ENCODE data around the gene RRN3.
"Not testable (repeated sequence)": the region's sequence is repeated elsewhere in the genome, so short reads cannot be mapped to it uniquely, and the experiment has no call there.

RRN3 gene

GRCh38 chr16:15028801-15029698 lies 65.0 kb downstream of the RRN3 start:
- not testable (repeated sequence) for DNase-seq (ENCODE audit: low read depth in 1 of 2, low spot score in 1 of 2)

DNA sequence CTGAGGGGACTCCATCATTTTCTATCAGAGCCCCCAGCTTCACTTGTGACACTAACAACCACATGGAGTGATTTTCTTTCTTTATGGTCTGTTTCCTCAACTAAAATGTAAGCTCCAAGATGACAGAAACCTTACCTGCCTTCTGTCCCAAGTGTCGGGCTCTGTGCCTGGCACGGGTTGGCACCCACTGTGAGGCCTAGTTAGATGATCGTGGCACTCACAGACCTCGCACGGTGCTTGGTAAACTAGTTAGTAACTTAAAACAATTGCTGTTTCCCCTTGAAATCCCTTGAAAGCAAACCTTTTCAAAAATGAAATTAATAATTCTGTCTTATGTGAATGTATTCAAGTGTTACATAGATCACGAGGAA lies 65.7 kb downstream of the RRN3 start:
- DNase-seq (ENCODE audit: low read depth in 1 of 2, low spot score in 1 of 2) = not testable (repeated sequence)

- DNase-seq (ENCODE audit: low read depth in 1 of 2, low spot score in 1 of 2) = not testable (repeated sequence)
Observed at GRCh38 chr16:15027503-15028344, 66.3 kb downstream of the RRN3 start.

DNA sequence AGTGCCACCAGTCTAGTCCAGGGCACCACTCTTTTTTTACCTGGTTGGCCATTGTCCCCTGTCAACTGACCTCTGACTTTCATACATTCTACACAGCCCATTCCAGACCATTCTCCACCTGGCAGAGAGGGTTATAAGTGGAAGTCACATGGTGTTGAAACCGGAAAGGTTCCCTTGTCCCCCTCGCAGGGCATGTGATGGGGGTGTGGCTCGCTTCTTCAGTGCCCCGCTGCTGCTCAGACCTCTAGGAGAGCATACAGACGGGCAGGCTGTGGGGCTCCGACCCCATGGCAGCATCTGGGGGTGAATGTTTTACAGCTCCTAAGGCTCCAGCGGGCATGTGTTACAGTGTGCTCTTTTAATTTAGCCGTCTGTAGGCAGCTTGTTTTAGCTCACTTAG lies 67.0 kb downstream of the RRN3 start:
- not testable (repeated sequence) for DNase-seq (ENCODE audit: low read depth in 1 of 2, low spot score in 1 of 2)

DNA sequence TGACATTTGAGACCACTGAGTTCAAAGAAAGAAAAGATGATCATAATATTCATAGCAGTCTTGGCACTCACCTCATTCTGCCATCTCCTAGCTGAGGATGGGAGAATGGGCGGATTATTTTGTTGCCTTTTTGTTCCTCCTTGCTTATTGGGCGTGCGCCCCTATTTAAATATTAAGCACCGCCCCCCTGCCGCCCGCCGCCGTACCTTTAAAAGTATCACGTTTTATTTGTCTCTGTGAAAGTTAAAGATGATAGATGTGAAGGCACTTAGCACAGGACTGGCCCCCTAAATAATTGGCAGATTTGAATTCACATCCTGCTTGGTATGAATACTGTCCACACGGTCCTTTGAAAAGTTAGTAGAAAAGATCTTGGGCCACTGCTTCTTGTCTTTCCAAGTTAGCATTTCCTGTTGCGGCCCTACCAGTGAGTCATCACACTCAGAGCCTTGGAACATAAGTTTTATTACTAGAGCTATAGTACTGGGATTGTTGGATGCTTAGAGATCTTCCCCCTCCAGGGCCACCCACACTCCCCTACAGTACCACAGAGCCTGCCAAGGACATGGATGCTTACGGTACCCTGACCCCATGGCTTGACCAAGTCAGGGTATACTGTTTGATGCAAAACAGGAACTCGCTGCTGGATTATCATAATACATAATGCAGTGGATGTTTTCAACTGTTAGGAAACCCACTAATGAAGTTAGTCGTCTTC lies 68.7 kb downstream of the RRN3 start:
- DNase-seq (ENCODE audit: low read depth in 1 of 2, low spot score in 1 of 2) = not testable (repeated sequence)

- not testable (repeated sequence) for DNase-seq (ENCODE audit: low read depth in 1 of 2, low spot score in 1 of 2)
Observed at GRCh38 chr16:15024858-15025199, 69.2 kb downstream of the RRN3 start.

GRCh38 chr16:15023381-15024077 lies 70.5 kb downstream of the RRN3 start:
- not testable (repeated sequence) for DNase-seq (ENCODE audit: low read depth in 1 of 2, low spot score in 1 of 2)

DNA sequence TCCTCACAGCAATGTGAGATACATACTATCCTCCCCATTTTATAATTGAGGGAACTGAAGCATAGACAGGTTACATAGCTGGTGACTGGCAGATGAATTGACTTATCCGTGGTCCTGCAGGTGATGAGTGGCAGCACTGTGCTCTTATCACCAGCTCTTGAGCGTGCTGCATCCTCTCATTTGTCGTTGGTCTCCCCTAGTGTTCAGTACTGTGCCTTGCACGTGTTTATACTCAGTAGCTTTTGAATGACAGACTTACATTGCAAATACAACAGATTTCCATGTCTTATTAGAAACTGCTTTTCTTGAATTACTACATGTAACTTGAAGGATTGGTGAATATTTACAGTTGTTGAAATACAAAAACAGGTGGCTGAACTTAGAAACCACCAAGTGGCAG lies 71.9 kb downstream of the RRN3 start:
- peak in 1 of 2 donors; percentile 36 for DNase-seq (ENCODE audit: low read depth in 1 of 2, low spot score in 1 of 2)

GRCh38 chr16:15021429-15021828 lies 72.6 kb downstream of the RRN3 start:
- not testable (repeated sequence) for DNase-seq (ENCODE audit: low read depth in 1 of 2, low spot score in 1 of 2)

DNA sequence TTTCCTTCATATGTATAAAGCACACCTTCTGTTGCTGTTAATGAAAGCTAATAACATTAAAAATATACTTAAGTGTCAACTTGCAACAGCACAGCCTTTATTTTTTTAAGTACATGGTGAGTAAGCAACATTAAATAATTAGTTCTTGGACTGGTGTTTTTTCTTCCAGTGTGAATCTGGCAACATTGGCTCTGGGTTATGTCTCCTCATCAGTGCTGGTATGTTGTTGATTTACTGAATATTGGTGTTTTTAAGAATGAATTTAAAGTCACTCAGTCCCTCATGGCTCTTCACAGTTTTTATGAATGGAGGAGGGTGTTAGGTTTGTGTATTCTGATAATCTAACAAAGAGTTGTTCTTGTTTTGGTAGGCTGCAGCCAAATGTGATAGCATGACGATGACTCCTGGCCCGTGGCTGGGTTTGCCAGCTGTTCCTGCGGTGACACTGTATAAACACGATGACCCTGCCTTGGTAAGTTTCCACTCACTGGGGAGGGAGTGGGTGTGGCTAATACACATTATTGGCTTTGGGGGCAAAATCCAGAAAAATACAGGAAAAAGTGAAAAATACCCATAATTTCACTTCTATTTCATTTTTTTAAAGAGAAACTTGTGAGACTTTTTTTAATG lies 77.0 kb downstream of the RRN3 start:
- DNase-seq (ENCODE audit: low read depth in 1 of 2, low spot score in 1 of 2) = not testable (repeated sequence)

DNA sequence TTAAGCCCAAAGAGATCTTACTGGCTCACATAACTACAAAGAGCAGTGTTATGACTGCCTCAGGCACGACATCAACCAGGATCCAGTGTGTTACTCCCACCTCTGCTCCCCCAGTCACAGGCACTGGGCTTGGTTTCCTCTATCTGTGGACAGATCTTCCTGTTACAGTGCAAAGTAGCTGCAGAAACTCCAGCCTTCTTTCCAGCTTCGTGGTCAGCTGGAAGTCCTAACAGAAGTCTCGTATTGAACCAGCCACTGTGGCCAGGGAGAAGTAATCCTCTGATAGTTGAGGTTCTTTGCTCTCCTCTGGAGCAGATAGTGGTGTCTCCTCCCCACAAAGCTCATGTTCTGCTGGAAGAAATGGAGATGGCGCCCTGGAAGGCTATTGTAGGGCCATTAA lies 77.7 kb downstream of the RRN3 start:
- not testable (repeated sequence) for DNase-seq (ENCODE audit: low read depth in 1 of 2, low spot score in 1 of 2)

GRCh38 chr16:15015671-15016070 lies 78.4 kb downstream of the RRN3 start:
- DNase-seq (ENCODE audit: low read depth in 1 of 2, low spot score in 1 of 2) = not testable (repeated sequence)

- not testable (repeated sequence) for DNase-seq (ENCODE audit: low read depth in 1 of 2, low spot score in 1 of 2)
Observed at GRCh38 chr16:15012941-15013340, 81.1 kb downstream of the RRN3 start.

Data from stimulated activated CD4-positive, alpha-beta T cell treated with anti-CD3 and anti-CD28 coated beads, Interleukin-15, amount 100 ng/mL, for 1 hour (primary cell).